Measurements from ENCODE around the gene KRTAP2-4. TPM values are rescaled to one million over a fixed set of nuclear protein-coding genes. Genes with fewer than 3 reads are reported as not detected.
"Not testable (repeated sequence)": the region's sequence is repeated elsewhere in the genome, so short reads cannot be mapped to it uniquely, and the experiment has no call there.

KRTAP2-4 gene
- total RNA-seq, 4 donors from 2014 or later = not detected

GRCh38 chr17:41064301-41064700, 1.4 kb downstream of the KRTAP2-4 start:
- no peak for TF ChIP-seq CTCF (IDR thresholded peaks at IDR 0.05)
- TF ChIP-seq POLR2AphosphoS5 (IDR thresholded peaks at IDR 0.05) = no peak
- no peak for TF ChIP-seq POLR2A (IDR thresholded peaks at IDR 0.05)
- TF ChIP-seq EP300 (IDR thresholded peaks at IDR 0.05) = no peak
- no peaks in the 10 kb centered on the region for H3K36me3 ChIP-seq

GRCh38 chr17:41063449-41063848, 2.2 kb downstream of the KRTAP2-4 start:
- Histone ChIP-seq H3K27me3 (peaks cover 20% of the 10 kb centered on the region), H3K9me3 (no peaks in the 10 kb centered on the region), H3K27ac (no peak overlapping the region), H3K4me3 (no peak overlapping the region), H3K4me1 (no peaks in the 10 kb centered on the region), H3K36me3 (no peaks in the 10 kb centered on the region)
- 81 to 90% methylated on average over 4 of the region's 4 CpGs for WGBS, 2 donors (ENCODE audit: low coverage in 1 of 2)
- TF ChIP-seq EP300 (IDR thresholded peaks at IDR 0.05) (no peak), POLR2A (IDR thresholded peaks at IDR 0.05) (no peak), POLR2AphosphoS5 (IDR thresholded peaks at IDR 0.05) (no peak), CTCF (IDR thresholded peaks at IDR 0.05) (no peak)
- no peak for ATAC-seq

More at GRCh38 chr17:41064301-41064700, 1.4 kb downstream of the KRTAP2-4 start:
- Histone ChIP-seq H3K4me1 (no peaks in the 10 kb centered on the region), H3K4me3 (no peak overlapping the region), H3K27ac (no peak overlapping the region), H3K9me3 (no peaks in the 10 kb centered on the region), H3K27me3 (peaks cover 14% of the 10 kb centered on the region)
- ATAC-seq = no peak
- WGBS, 2 donors (ENCODE audit: low coverage in 1 of 2) = 76% methylated on average over 1 of the region's 1 CpG; no CpG with 5 or more reads in 1 of the 2 donors

- Histone ChIP-seq H3K4me1 (no peaks in the 10 kb centered on the region), H3K9me3 (peaks cover 0 to 7% (median 0%) of the 10 kb centered on the region in 3 donors), H3K4me3 (no peak overlapping the region), H3K36me3 (no peaks in the 10 kb centered on the region), H3K27me3 (peaks cover 34% of the 10 kb centered on the region), H3K27ac (no peak overlapping the region)
- 42 to 43% methylated on average over 1 of the region's 1 CpG for WGBS, 2 donors (ENCODE audit: low coverage in 1 of 2)
- ATAC-seq = no peak
- TF ChIP-seq EP300 (IDR thresholded peaks at IDR 0.05) = no peak
- TF ChIP-seq POLR2A (IDR thresholded peaks at IDR 0.05) = no peak
Observed at GRCh38 chr17:41061964-41062363, 3.7 kb downstream of the KRTAP2-4 start.

GRCh38 chr17:41060052-41060604, 5.6 kb downstream of the KRTAP2-4 start, which contains the start of gene KRTAP2-3:
TSS of gene KRTAP2-3 (minus strand) at chr17:41060114. CDS start at chr17:41060050, 64 bp downstream.
- Histone ChIP-seq H3K36me3 (no peaks in the 10 kb centered on the region), H3K27ac (no peak within 1 kb of the TSS), H3K27me3 (peaks cover 34% of the 10 kb centered on the region), H3K4me3 (no peak within 1 kb of the TSS), H3K9me3 (peaks cover 0 to 7% (median 0%) of the 10 kb centered on the region in 3 donors), H3K4me1 (no peaks in the 10 kb centered on the region)
- no peak for TF ChIP-seq CTCF (IDR thresholded peaks at IDR 0.05)
- no peak for TF ChIP-seq POLR2AphosphoS5 (IDR thresholded peaks at IDR 0.05)
- no peak for TF ChIP-seq POLR2A (IDR thresholded peaks at IDR 0.05)
- no peak for TF ChIP-seq EP300 (IDR thresholded peaks at IDR 0.05)
- 49 to 74% methylated on average over 4 to 5 of the region's 6 CpGs for WGBS, 2 donors (ENCODE audit: low coverage in 1 of 2)
- ATAC-seq = no peak

- not testable (repeated sequence) for H3K27ac ChIP-seq, ATAC-seq, H3K4me1 ChIP-seq, H3K4me3 ChIP-seq, H3K9me3 ChIP-seq, H3K36me3 ChIP-seq
- peaks cover 34% of the 10 kb centered on the region for H3K27me3 ChIP-seq
- WGBS, 2 donors (ENCODE audit: low coverage in 1 of 2) = 22 to 37% methylated on average over 3 of the region's 31 CpGs
Observed at GRCh38 chr17:41059276-41060051, 6.2 kb downstream of the KRTAP2-4 start.

- H3K4me3 ChIP-seq = no peak overlapping the region
- no peak for ATAC-seq
- no peaks in the 10 kb centered on the region for H3K36me3 ChIP-seq
- TF ChIP-seq POLR2AphosphoS5 (IDR thresholded peaks at IDR 0.05) (no peak), EP300 (IDR thresholded peaks at IDR 0.05) (no peak), CTCF (IDR thresholded peaks at IDR 0.05) (no peak), POLR2A (IDR thresholded peaks at IDR 0.05) (no peak)
- no peak overlapping the region for H3K27ac ChIP-seq
- H3K9me3 ChIP-seq = peaks cover 0 to 7% (median 0%) of the 10 kb centered on the region in 3 donors
- no peaks in the 10 kb centered on the region for H3K4me1 ChIP-seq
- H3K27me3 ChIP-seq = peaks cover 30% of the 10 kb centered on the region
- 80 to 89% methylated on average over 4 of the region's 5 CpGs for WGBS, 2 donors (ENCODE audit: low coverage in 1 of 2)
Observed at GRCh38 chr17:41058741-41059140, 6.9 kb downstream of the KRTAP2-4 start.

All from gastroesophageal sphincter (tissue), 4 donors.